GM12878 (cell line): Measurements from ENCODE around the gene AAMP. TPM values are rescaled to one million over a fixed set of nuclear protein-coding genes. Genes with fewer than 3 reads are reported as not detected.

Experiments used
- CBX3 ChIP-seq: fragments of 200-600 bp; sonication (generic); IDR thresholded peaks from 2 replicates; pipeline ENCODE4 v1.6.1; 2016; ENCODE audit warnings: low read depth, borderline replicate concordance
- EED ChIP-seq: sonication (generic); IDR thresholded peaks from 2 replicates; pipeline ENCODE4 v1.6.1; 2016; ENCODE audit warnings: antibody characterized with exemption, low read depth
- ETV6 ChIP-seq, 2 experiments: fragments of 450-650 bp in 1 of 2; IDR thresholded peaks in 1 of 2; conservative IDR thresholded peaks in 1 of 2; 2 replicates each; pipeline ENCODE4 v1.6.1; 2014; ENCODE audit warnings: antibody characterized with exemption in 1 of 2, borderline replicate concordance in 1 of 2, low read depth in 1 of 2, mild to moderate bottlenecking in 1 of 2, moderate library complexity in 1 of 2
- HDGF ChIP-seq: fragments of 450-650 bp; IDR thresholded peaks from 2 replicates; pipeline ENCODE4 v1.6.1; 2016; ENCODE audit warnings: antibody characterized with exemption
- IKZF1 ChIP-seq: fragments of 450-650 bp; conservative IDR thresholded peaks from 2 replicates; pipeline ENCODE4 v1.6.1; 2017; ENCODE audit warnings: antibody characterized with exemption, mild to moderate bottlenecking
- IKZF2 ChIP-seq, 2 experiments: fragments of 450-650 bp; IDR thresholded peaks; 2 replicates each; pipeline ENCODE4 v1.6.1; 2017; ENCODE audit warnings: mild to moderate bottlenecking in 2 of 2, moderate library complexity in 2 of 2
- JUND ChIP-seq: IDR thresholded peaks from 2 replicates; pipeline ENCODE4 v1.6.1; 2012; ENCODE audit warnings: low read depth, mild to moderate bottlenecking, low read length, improper control_type of control experiment, moderate library complexity
- KDM1A ChIP-seq: fragments of 200-600 bp; sonication (generic); IDR thresholded peaks from 2 replicates; pipeline ENCODE4 v1.6.1; 2016; ENCODE audit warnings: borderline replicate concordance
- KLF5 ChIP-seq: fragments of 450-650 bp; IDR thresholded peaks from 2 replicates; pipeline ENCODE4 v1.6.1; 2014; ENCODE audit warnings: mild to moderate bottlenecking; ENCODE audit not compliant: partially characterized antibody
- MTA2 ChIP-seq: fragments of 450-650 bp; IDR thresholded peaks from 2 replicates; pipeline ENCODE4 v1.6.1; 2016; ENCODE audit warnings: low read depth, mild to moderate bottlenecking, moderate library complexity
- MXI1 ChIP-seq: fragments of 150-350 bp; IDR thresholded peaks from 2 replicates; pipeline ENCODE4 v1.6.1; 2011; ENCODE audit warnings: low read depth, mild to moderate bottlenecking, inconsistent platforms, low read length, improper control_type of control experiment
- POLR2A ChIP-seq: IDR thresholded peaks from 2 replicates; pipeline ENCODE4 v1.6.1; 2011; ENCODE audit warnings: low read depth, mild to moderate bottlenecking, low read length
- POLR2AphosphoS5 ChIP-seq: IDR thresholded peaks from 2 replicates; pipeline ENCODE4 v1.6.1; 2011; ENCODE audit warnings: mild to moderate bottlenecking, low read length, inconsistent platforms
- SMAD5 ChIP-seq: IDR thresholded peaks from 2 replicates; pipeline ENCODE4 v1.6.1; 2016; ENCODE audit warnings: antibody characterized with exemption, low read depth
- TAF1 ChIP-seq: IDR thresholded peaks from 2 replicates; pipeline ENCODE4 v1.6.1; 2011; ENCODE audit warnings: mild to moderate bottlenecking, low read depth, low read length, borderline replicate concordance
- TCF7 ChIP-seq: IDR thresholded peaks from 2 replicates; pipeline ENCODE4 v1.6.1; 2014; ENCODE audit warnings: antibody characterized with exemption, borderline replicate concordance
- YY1 ChIP-seq: IDR thresholded peaks from 2 replicates; pipeline ENCODE4 v1.6.1; 2011; ENCODE audit warnings: low read depth, mild to moderate bottlenecking, low read length
- ZNF622 ChIP-seq: fragments of 450-650 bp; IDR thresholded peaks from 2 replicates; pipeline ENCODE4 v1.6.1; 2017; ENCODE audit warnings: mild to moderate bottlenecking, inconsistent platforms
- ZZZ3 ChIP-seq: IDR thresholded peaks from 2 replicates; pipeline ENCODE4 v1.6.1; 2011; ENCODE audit warnings: low read depth; ENCODE audit not compliant: control insufficient read depth, insufficient read length
- polyA plus RNA-seq, 11 experiments: library from polyadenylated mRNA; depleted of rRNA in 4 of 11; unstranded in 6 of 11; stranded (reverse) in 5 of 11; fragments of >200 nt; fragmentation: Nextera tagmentation in 4 of 11; fragmentation: Illumina TruSeq in 1 of 11; extraction: Ambion mirVana in 4 of 11; extraction: Trizol in 1 of 11; gene quantifications; 1 replicate in 1 of 11; 2 replicates in 10 of 11; pipeline versions ENCODE4 v1.2.1 to v1.2.3, GENCODE V29; 2011 to 2016; ENCODE audit warnings: inconsistent platforms in 2 of 11, missing spikeins in 2 of 11, low read depth in 1 of 11
- total RNA-seq, 4 experiments: library from RNA; depleted of rRNA in 3 of 4; stranded (reverse); fragments of >200 nt in 3 of 4; fragmentation: Illumina TruSeq in 1 of 4; extraction: Trizol in 1 of 4; gene quantifications; 2 replicates each; pipeline versions ENCODE4 v1.2.1 to v1.2.3, GENCODE V29; 2013 to 2021
- TF ChIP-seq, protein P1 (sequence below): fragments of 450-650 bp; IDR thresholded peaks from 2 replicates; pipeline ENCODE4 v1.6.1; 2017; ENCODE audit warnings: mild to moderate bottlenecking
- TF ChIP-seq, protein P2 (sequence below): IDR thresholded peaks from 2 replicates; pipeline ENCODE4 v1.6.1; 2012; ENCODE audit warnings: low read length, inconsistent platforms
- TF ChIP-seq, protein P3 (sequence below): fragments of 450-650 bp; IDR thresholded peaks from 2 replicates; pipeline ENCODE4 v1.6.1; 2017; ENCODE audit warnings: low read depth, mild to moderate bottlenecking, moderate library complexity
- TF ChIP-seq, protein P4 (sequence below): IDR thresholded peaks from 2 replicates; pipeline ENCODE4 v1.6.1; 2011; ENCODE audit warnings: borderline replicate concordance, low read depth, mild to moderate bottlenecking, moderate library complexity, low read length; ENCODE audit not compliant: insufficient read depth, poor library complexity, severe bottlenecking

Gene AAMP
- total and polyA plus RNA-seq, 10 of the 15 experiments (the other 5 are each of a cell fraction or from before 2014, with no cell fraction given): 4.4 to 140 (median 81.9) TPM

DNA sequence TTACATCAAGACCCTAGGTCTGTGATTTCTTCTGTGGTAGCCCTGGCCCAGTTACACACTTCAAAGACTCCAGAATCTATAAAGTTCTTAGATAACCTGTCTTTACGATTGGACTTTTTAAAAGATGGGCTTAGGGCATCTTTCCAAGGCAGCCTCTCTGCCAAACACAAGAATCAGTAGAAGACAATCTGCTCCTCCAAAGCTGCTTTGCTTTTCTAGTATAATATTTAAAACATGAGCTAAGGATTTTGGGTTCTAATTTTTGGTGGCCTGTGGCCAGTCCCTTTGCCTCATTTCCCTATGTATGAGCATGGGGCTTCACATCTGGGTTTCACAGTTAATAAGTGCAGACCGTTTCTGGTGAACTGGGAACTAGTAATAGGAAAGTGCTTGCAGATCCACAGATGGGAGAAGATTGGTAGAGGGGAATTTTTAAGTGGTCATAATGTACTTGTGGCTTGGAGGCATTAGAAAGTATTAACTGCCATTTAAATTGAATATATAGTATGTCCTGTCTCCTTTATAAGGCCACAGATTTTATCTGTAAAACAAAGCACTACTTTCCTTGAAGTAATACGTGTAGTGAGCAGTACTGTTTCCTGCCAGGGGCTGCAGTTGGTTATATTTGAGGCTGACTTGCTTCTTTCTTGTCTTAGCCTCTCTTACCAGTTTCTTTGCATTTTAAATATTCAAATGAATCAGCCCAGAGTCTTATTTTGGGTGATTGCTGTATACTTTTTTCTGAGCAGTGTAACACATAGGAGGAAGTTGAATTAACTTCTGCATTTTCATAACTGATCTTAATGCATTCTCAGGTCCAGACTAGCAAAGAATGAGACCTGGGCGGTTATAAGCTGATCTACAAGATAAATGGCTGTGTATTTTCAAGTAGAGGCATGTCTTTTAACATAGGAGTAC lies 51.4 kb downstream of the AAMP start (continued):
- TF ChIP-seq, protein P1, sequence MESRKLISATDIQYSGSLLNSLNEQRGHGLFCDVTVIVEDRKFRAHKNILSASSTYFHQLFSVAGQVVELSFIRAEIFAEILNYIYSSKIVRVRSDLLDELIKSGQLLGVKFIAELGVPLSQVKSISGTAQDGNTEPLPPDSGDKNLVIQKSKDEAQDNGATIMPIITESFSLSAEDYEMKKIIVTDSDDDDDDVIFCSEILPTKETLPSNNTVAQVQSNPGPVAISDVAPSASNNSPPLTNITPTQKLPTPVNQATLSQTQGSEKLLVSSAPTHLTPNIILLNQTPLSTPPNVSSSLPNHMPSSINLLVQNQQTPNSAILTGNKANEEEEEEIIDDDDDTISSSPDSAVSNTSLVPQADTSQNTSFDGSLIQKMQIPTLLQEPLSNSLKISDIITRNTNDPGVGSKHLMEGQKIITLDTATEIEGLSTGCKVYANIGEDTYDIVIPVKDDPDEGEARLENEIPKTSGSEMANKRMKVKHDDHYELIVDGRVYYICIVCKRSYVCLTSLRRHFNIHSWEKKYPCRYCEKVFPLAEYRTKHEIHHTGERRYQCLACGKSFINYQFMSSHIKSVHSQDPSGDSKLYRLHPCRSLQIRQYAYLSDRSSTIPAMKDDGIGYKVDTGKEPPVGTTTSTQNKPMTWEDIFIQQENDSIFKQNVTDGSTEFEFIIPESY: no peak
- TF ChIP-seq KLF5: no peak
- TF ChIP-seq, protein P2, sequence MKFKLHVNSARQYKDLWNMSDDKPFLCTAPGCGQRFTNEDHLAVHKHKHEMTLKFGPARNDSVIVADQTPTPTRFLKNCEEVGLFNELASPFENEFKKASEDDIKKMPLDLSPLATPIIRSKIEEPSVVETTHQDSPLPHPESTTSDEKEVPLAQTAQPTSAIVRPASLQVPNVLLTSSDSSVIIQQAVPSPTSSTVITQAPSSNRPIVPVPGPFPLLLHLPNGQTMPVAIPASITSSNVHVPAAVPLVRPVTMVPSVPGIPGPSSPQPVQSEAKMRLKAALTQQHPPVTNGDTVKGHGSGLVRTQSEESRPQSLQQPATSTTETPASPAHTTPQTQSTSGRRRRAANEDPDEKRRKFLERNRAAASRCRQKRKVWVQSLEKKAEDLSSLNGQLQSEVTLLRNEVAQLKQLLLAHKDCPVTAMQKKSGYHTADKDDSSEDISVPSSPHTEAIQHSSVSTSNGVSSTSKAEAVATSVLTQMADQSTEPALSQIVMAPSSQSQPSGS: peak; percentile 32; the same call in 1 of the 2 replicates
- TF ChIP-seq MXI1: peak; percentile 54; the same call in 1 of the 2 replicates
- TF ChIP-seq IKZF1: 0 out of 2 replicates have a peak, but pooled peaks have one; percentile 9
- peak in 1 of 2 experiments; percentile 29; a peak in 1 of 4 replicates for TF ChIP-seq ETV6 (conservative IDR thresholded peaks at IDR 0.05 in 1 of 2, IDR thresholded peaks at IDR 0.05 in 1 of 2; ENCODE audit: borderline replicate concordance in 1 of 2, low read depth in 1 of 2)
- peak; percentile 2; the same call in 1 of the 2 replicates for TF ChIP-seq TCF7
- TF ChIP-seq HDGF: no peak
- TF ChIP-seq, protein P3, sequence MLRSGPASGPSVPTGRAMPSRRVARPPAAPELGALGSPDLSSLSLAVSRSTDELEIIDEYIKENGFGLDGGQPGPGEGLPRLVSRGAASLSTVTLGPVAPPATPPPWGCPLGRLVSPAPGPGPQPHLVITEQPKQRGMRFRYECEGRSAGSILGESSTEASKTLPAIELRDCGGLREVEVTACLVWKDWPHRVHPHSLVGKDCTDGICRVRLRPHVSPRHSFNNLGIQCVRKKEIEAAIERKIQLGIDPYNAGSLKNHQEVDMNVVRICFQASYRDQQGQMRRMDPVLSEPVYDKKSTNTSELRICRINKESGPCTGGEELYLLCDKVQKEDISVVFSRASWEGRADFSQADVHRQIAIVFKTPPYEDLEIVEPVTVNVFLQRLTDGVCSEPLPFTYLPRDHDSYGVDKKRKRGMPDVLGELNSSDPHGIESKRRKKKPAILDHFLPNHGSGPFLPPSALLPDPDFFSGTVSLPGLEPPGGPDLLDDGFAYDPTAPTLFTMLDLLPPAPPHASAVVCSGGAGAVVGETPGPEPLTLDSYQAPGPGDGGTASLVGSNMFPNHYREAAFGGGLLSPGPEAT: peak; percentile 82; the same call in 1 of the 2 replicates
- no peak for TF ChIP-seq KDM1A
- TF ChIP-seq CBX3: no peak
- peak; percentile 32; the same call in 1 of the 2 replicates for TF ChIP-seq MTA2
- TF ChIP-seq SMAD5: no peak
- TF ChIP-seq ZNF622: no peak
- TF ChIP-seq JUND: no peak
- no peak; the same call in 1 of the 2 replicates for TF ChIP-seq TAF1
- TF ChIP-seq YY1: no peak
- peak; percentile 40 to 45; a peak in 2 of 4 replicates for TF ChIP-seq IKZF2 (IDR thresholded peaks at IDR 0.05)
- TF ChIP-seq POLR2A: peak; percentile 26; the same call in 1 of the 2 replicates
- no peak for TF ChIP-seq EED
- TF ChIP-seq POLR2AphosphoS5: peak; percentile 31; the same call in 1 of the 2 replicates
- TF ChIP-seq, protein P4, sequence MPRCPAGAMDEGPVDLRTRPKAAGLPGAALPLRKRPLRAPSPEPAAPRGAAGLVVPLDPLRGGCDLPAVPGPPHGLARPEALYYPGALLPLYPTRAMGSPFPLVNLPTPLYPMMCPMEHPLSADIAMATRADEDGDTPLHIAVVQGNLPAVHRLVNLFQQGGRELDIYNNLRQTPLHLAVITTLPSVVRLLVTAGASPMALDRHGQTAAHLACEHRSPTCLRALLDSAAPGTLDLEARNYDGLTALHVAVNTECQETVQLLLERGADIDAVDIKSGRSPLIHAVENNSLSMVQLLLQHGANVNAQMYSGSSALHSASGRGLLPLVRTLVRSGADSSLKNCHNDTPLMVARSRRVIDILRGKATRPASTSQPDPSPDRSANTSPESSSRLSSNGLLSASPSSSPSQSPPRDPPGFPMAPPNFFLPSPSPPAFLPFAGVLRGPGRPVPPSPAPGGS: no peak
- TF ChIP-seq ZZZ3: no peak
